ENCODE data around the gene DCLRE1B.

Gene DCLRE1B

DNA sequence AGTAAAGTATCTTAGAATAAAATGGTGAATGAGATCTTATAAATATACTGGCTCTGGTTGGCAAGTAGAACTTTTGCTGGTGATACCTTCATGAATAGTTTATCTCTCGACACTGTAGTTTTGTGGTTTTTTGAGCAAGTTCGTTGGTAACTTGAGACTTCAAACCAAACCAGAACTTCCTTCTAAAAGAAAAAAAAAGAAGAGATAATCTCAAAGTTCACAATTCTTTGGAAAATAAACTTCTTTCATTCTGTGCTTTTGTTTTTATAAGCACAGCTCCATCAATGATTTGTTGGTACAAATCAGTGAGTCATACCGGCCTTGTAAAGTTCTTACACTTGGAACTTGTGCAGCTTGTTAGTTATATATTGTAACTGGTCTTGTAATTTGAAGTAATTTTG, 26.3 kb downstream of the DCLRE1B start (continued):
- TF ChIP-seq, protein P1, sequence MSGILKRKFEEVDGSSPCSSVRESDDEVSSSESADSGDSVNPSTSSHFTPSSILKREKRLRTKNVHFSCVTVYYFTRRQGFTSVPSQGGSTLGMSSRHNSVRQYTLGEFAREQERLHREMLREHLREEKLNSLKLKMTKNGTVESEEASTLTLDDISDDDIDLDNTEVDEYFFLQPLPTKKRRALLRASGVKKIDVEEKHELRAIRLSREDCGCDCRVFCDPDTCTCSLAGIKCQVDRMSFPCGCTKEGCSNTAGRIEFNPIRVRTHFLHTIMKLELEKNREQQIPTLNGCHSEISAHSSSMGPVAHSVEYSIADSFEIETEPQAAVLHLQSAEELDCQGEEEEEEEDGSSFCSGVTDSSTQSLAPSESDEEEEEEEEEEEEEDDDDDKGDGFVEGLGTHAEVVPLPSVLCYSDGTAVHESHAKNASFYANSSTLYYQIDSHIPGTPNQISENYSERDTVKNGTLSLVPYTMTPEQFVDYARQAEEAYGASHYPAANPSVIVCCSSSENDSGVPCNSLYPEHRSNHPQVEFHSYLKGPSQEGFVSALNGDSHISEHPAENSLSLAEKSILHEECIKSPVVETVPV (CRISPR knock-in tag; IDR thresholded peaks at IDR 0.05): no peak
- no peak for TF ChIP-seq TOX (CRISPR knock-in tag; IDR thresholded peaks at IDR 0.05; ENCODE audit: borderline replicate concordance)
- TF ChIP-seq RARB (CRISPR knock-in tag; IDR thresholded peaks at IDR 0.05): no peak
- no peak for TF ChIP-seq ESRRG (CRISPR knock-in tag; IDR thresholded peaks at IDR 0.05)
- TF ChIP-seq ZFP3 (CRISPR knock-in tag; IDR thresholded peaks at IDR 0.05): no peak
- no peak for TF ChIP-seq ARNTL (CRISPR knock-in tag; IDR thresholded peaks at IDR 0.05; ENCODE audit: borderline replicate concordance, low read depth)

DNA sequence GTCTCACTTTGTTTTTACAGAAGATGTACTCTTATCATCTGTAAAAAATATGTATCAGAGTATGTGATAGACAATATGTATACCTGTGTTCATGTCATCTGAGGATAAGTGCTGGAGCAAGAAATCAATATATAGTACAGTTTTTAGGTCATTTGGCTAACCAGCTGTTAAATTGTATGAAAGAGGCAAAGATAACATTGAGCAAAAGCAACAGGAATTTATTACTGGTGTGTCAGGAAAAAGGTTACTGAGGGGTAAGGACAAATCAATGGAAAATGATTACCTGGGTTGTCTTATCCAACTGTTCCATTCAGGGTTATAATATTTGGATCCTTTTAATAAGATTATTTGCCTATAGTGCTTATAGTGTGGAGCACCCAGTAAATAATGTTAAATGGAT, 28.9 kb downstream of the DCLRE1B start:
- ATAC-seq: no peak
- TF ChIP-seq ZNF565 (CRISPR knock-in tag; conservative IDR thresholded peaks at IDR 0.05; ENCODE audit: low read depth) (no peak), RARB (CRISPR knock-in tag; IDR thresholded peaks at IDR 0.05) (no peak), GLIS3 (CRISPR knock-in tag; IDR thresholded peaks at IDR 0.05) (no peak), TOX (CRISPR knock-in tag; IDR thresholded peaks at IDR 0.05; ENCODE audit: borderline replicate concordance) (no peak)
- TF ChIP-seq, protein P2, sequence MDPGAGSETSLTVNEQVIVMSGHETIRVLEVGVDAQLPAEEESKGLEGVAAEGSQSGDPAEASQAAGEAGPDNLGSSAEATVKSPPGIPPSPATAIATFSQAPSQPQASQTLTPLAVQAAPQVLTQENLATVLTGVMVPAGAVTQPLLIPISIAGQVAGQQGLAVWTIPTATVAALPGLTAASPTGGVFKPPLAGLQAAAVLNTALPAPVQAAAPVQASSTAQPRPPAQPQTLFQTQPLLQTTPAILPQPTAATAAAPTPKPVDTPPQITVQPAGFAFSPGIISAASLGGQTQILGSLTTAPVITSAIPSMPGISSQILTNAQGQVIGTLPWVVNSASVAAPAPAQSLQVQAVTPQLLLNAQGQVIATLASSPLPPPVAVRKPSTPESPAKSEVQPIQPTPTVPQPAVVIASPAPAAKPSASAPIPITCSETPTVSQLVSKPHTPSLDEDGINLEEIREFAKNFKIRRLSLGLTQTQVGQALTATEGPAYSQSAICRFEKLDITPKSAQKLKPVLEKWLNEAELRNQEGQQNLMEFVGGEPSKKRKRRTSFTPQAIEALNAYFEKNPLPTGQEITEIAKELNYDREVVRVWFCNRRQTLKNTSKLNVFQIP (CRISPR knock-in tag; IDR thresholded peaks at IDR 0.05; ENCODE audit: borderline replicate concordance, low read depth): no peak

DNA sequence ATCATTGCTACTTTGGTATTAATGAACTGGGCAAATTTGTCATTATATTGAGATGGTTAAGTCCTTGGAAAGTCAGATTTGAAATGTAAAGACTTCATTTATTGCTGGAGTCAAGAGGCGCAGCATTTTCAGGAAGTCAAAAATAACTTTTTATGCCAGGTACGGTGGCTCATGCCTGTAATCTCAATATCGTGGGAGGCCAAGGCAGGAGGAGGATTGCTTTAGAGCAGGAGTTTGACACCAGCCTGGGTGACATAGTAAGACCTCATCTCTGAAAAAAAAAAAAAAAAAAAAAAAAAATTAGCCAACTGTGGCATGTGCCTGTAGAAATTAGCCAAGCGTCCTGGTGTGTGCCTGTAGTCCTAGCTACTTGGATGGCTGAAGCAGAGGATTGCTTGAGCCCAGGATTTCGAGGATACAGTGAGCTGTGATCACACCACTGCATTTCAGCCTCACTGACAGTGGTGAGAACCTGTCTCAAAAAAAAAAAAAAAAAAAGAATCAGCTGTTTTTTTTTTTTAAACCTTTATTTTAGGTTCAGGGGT, 29.5 kb downstream of the DCLRE1B start:
- TF ChIP-seq ZFP3 (CRISPR knock-in tag; IDR thresholded peaks at IDR 0.05) (no peak), ZNF8 (CRISPR knock-in tag; IDR thresholded peaks at IDR 0.05) (no peak), CSDC2 (CRISPR knock-in tag; IDR thresholded peaks at IDR 0.05) (no peak), TOX (CRISPR knock-in tag; IDR thresholded peaks at IDR 0.05; ENCODE audit: borderline replicate concordance) (no peak), ESRRG (CRISPR knock-in tag; IDR thresholded peaks at IDR 0.05) (no peak), SNAI2 (CRISPR knock-in tag; IDR thresholded peaks at IDR 0.05) (no peak), BACH2 (CRISPR knock-in tag; IDR thresholded peaks at IDR 0.05; ENCODE audit: borderline replicate concordance) (no peak), ZNF70 (CRISPR knock-in tag; IDR thresholded peaks at IDR 0.05) (no peak), ARNTL (CRISPR knock-in tag; IDR thresholded peaks at IDR 0.05; ENCODE audit: borderline replicate concordance, low read depth) (no peak)
- TF ChIP-seq, protein P3, sequence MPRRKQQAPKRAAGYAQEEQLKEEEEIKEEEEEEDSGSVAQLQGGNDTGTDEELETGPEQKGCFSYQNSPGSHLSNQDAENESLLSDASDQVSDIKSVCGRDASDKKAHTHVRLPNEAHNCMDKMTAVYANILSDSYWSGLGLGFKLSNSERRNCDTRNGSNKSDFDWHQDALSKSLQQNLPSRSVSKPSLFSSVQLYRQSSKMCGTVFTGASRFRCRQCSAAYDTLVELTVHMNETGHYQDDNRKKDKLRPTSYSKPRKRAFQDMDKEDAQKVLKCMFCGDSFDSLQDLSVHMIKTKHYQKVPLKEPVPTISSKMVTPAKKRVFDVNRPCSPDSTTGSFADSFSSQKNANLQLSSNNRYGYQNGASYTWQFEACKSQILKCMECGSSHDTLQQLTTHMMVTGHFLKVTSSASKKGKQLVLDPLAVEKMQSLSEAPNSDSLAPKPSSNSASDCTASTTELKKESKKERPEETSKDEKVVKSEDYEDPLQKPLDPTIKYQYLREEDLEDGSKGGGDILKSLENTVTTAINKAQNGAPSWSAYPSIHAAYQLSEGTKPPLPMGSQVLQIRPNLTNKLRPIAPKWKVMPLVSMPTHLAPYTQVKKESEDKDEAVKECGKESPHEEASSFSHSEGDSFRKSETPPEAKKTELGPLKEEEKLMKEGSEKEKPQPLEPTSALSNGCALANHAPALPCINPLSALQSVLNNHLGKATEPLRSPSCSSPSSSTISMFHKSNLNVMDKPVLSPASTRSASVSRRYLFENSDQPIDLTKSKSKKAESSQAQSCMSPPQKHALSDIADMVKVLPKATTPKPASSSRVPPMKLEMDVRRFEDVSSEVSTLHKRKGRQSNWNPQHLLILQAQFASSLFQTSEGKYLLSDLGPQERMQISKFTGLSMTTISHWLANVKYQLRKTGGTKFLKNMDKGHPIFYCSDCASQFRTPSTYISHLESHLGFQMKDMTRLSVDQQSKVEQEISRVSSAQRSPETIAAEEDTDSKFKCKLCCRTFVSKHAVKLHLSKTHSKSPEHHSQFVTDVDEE (CRISPR knock-in tag; IDR thresholded peaks at IDR 0.05): no peak
- TF ChIP-seq, protein P4, sequence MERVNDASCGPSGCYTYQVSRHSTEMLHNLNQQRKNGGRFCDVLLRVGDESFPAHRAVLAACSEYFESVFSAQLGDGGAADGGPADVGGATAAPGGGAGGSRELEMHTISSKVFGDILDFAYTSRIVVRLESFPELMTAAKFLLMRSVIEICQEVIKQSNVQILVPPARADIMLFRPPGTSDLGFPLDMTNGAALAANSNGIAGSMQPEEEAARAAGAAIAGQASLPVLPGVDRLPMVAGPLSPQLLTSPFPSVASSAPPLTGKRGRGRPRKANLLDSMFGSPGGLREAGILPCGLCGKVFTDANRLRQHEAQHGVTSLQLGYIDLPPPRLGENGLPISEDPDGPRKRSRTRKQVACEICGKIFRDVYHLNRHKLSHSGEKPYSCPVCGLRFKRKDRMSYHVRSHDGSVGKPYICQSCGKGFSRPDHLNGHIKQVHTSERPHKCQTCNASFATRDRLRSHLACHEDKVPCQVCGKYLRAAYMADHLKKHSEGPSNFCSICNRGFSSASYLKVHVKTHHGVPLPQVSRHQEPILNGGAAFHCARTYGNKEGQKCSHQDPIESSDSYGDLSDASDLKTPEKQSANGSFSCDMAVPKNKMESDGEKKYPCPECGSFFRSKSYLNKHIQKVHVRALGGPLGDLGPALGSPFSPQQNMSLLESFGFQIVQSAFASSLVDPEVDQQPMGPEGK (CRISPR knock-in tag; IDR thresholded peaks at IDR 0.05; ENCODE audit: borderline replicate concordance): no peak
- ATAC-seq: no peak

DNA sequence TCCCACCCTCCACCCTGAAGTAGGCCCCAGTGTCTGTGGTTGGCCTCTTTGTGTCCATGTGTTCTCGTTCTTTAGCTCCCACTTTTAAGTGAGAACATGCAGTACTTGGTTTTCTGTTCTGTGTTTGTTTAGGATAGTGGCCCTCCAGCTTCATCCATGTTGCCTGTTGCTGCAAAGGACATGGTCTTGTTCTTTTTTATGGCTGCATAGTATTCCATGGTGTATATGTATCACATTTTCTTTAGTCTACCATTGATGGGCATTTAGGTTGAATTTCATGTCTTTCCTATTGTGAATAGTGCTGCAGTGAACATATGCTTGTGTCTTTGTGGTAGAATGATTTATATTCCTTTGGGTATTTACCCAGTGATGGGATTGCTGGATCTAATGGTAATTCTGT, 30.1 kb downstream of the DCLRE1B start:
- ATAC-seq: no peak

More for the DNA sequence above, 30.1 kb downstream of the DCLRE1B start:
- TF ChIP-seq, protein P5, sequence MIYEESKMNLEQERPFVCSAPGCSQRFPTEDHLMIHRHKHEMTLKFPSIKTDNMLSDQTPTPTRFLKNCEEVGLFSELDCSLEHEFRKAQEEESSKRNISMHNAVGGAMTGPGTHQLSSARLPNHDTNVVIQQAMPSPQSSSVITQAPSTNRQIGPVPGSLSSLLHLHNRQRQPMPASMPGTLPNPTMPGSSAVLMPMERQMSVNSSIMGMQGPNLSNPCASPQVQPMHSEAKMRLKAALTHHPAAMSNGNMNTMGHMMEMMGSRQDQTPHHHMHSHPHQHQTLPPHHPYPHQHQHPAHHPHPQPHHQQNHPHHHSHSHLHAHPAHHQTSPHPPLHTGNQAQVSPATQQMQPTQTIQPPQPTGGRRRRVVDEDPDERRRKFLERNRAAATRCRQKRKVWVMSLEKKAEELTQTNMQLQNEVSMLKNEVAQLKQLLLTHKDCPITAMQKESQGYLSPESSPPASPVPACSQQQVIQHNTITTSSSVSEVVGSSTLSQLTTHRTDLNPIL (CRISPR knock-in tag; IDR thresholded peaks at IDR 0.05; ENCODE audit: low read depth): no peak
- no peak for TF ChIP-seq CSDC2 (CRISPR knock-in tag; IDR thresholded peaks at IDR 0.05)
- TF ChIP-seq RARB (CRISPR knock-in tag; IDR thresholded peaks at IDR 0.05): no peak
- TF ChIP-seq GLIS3 (CRISPR knock-in tag; IDR thresholded peaks at IDR 0.05): no peak
- no peak for TF ChIP-seq BACH2 (CRISPR knock-in tag; IDR thresholded peaks at IDR 0.05; ENCODE audit: borderline replicate concordance)
- TF ChIP-seq, protein P3 (CRISPR knock-in tag; IDR thresholded peaks at IDR 0.05): no peak
- TF ChIP-seq, protein P4 (CRISPR knock-in tag; IDR thresholded peaks at IDR 0.05; ENCODE audit: borderline replicate concordance): no peak

All from SK-N-SH treated with all-trans-retinoic acid at 6 μM for 48 hours (cell line).